ENCODE data around the gene SIRT6.

The SIRT6 gene

DNA sequence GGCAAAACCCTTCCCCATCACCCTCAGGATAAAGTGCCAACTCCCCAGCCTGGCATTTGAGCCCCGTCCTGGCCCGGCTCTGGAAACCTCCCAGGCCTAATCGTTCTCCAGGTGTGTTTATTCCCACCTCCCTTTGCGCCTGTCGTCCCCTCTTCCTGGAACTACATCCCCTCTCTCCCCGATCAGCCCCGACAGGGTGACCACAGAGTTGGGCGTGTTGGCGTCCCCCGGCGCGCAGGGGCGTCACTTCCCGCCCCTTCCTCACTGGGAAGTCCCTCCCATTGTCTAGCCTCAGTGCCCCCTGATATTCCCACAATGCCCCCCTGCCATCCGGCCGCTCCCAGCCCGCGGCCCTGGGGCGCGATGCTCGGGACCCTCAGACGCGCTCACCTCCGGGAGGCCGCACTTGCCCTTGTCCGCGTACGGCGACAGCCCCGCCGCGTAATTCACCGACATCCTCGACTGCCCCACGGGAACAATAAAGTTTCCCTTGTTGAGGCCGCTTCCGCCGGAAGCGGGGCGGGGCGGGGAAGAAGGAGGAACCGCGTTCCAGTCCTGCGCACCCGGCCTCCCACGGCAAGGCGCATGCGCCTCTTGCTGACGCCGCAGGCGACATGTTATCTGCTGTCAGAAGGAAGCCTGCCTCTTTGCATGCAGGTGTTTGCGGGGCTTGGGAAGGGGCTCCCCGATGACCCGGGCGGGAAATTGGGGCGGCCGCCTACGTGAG lies at the start of gene SIRT6, which contains the start of gene ANKRD24 (continued):
- TF ChIP-seq TRIM28 (IDR thresholded peaks at IDR 0.05; ENCODE audit: borderline replicate concordance, low read length) (no peak; the same call in 1 of the 2 replicates), ZFP69B (tag by site-specific recombination; IDR thresholded peaks at IDR 0.05) (peak; percentile 62), ZNF302 (tag by site-specific recombination; IDR thresholded peaks at IDR 0.05; ENCODE audit: low read depth) (no peak), ZNF501 (tag by site-specific recombination; IDR thresholded peaks at IDR 0.05) (peak; percentile 80), ZNF670 (tag by site-specific recombination; IDR thresholded peaks at IDR 0.05; ENCODE audit: low read depth) (no peak), ZNF707 (tag by site-specific recombination; IDR thresholded peaks at IDR 0.05) (no peak), SALL2 (tag by site-specific recombination; IDR thresholded peaks at IDR 0.05; ENCODE audit: borderline replicate concordance) (no peak), IKZF3 (tag by site-specific recombination; IDR thresholded peaks at IDR 0.05) (peak; percentile 49; the same call in 1 of the 2 replicates), ZEB2 (tag by site-specific recombination; IDR thresholded peaks at IDR 0.05) (peak; percentile 98), HOXD13 (CRISPR knock-in tag; IDR thresholded peaks at IDR 0.05; ENCODE audit: borderline replicate concordance) (no peak), ZNF2 (tag by site-specific recombination; IDR thresholded peaks at IDR 0.05) (peak; percentile 96), ZNF654 (tag by site-specific recombination; IDR thresholded peaks at IDR 0.05; ENCODE audit: low read depth) (no peak), ZNF837 (tag by site-specific recombination; IDR thresholded peaks at IDR 0.05) (no peak), ZNF701 (tag by site-specific recombination; IDR thresholded peaks at IDR 0.05) (no peak), SP3 (tag by site-specific recombination; IDR thresholded peaks at IDR 0.05) (peak; percentile 99), ZNF391 (tag by site-specific recombination; IDR thresholded peaks at IDR 0.05; ENCODE audit: borderline replicate concordance, low read depth) (peak; percentile 94; the same call in 1 of the 2 replicates), ZNF184 (tag by site-specific recombination; IDR thresholded peaks at IDR 0.05) (no peak), ZNF404 (tag by site-specific recombination; IDR thresholded peaks at IDR 0.05) (no peak), GLIS2 (tag by site-specific recombination; IDR thresholded peaks at IDR 0.05) (peak; percentile 67; the same call in 1 of the 2 replicates), ZNF274 (IDR thresholded peaks at IDR 0.05; ENCODE audit: low read length) (no peak), ZNF274 (tag by site-specific recombination; IDR thresholded peaks at IDR 0.05; ENCODE audit: borderline replicate concordance) (no peak), KLF7 (tag by site-specific recombination; IDR thresholded peaks at IDR 0.05; ENCODE audit: borderline replicate concordance) (peak; percentile 88; the same call in 1 of the 2 replicates), ZNF561 (tag by site-specific recombination; IDR thresholded peaks at IDR 0.05; ENCODE audit: borderline replicate concordance) (peak; percentile 94), ZNF23 (tag by site-specific recombination; IDR thresholded peaks at IDR 0.05; ENCODE audit: borderline replicate concordance) (no peak), ZNF623 (tag by site-specific recombination; IDR thresholded peaks at IDR 0.05) (no peak; the same call in 1 of the 2 replicates), ZNF114 (tag by site-specific recombination; IDR thresholded peaks at IDR 0.05) (no peak)
- TF ChIP-seq, protein P1, sequence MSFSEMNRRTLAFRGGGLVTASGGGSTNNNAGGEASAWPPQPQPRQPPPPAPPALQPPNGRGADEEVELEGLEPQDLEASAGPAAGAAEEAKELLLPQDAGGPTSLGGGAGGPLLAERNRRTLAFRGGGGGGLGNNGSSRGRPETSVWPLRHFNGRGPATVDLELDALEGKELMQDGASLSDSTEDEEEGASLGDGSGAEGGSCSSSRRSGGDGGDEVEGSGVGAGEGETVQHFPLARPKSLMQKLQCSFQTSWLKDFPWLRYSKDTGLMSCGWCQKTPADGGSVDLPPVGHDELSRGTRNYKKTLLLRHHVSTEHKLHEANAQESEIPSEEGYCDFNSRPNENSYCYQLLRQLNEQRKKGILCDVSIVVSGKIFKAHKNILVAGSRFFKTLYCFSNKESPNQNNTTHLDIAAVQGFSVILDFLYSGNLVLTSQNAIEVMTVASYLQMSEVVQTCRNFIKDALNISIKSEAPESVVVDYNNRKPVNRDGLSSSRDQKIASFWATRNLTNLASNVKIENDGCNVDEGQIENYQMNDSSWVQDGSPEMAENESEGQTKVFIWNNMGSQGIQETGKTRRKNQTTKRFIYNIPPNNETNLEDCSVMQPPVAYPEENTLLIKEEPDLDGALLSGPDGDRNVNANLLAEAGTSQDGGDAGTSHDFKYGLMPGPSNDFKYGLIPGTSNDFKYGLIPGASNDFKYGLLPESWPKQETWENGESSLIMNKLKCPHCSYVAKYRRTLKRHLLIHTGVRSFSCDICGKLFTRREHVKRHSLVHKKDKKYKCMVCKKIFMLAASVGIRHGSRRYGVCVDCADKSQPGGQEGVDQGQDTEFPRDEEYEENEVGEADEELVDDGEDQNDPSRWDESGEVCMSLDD (tag by site-specific recombination; IDR thresholded peaks at IDR 0.05): no peak; the same call in 1 of the 2 replicates
- TF ChIP-seq, protein P2, sequence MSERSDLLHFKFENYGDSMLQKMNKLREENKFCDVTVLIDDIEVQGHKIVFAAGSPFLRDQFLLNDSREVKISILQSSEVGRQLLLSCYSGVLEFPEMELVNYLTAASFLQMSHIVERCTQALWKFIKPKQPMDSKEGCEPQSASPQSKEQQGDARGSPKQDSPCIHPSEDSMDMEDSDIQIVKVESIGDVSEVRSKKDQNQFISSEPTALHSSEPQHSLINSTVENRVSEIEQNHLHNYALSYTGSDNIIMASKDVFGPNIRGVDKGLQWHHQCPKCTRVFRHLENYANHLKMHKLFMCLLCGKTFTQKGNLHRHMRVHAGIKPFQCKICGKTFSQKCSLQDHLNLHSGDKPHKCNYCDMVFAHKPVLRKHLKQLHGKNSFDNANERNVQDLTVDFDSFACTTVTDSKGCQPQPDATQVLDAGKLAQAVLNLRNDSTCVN (tag by site-specific recombination; optimal IDR thresholded peaks at IDR 0.05): peak; percentile 82
- TF ChIP-seq, protein P3, sequence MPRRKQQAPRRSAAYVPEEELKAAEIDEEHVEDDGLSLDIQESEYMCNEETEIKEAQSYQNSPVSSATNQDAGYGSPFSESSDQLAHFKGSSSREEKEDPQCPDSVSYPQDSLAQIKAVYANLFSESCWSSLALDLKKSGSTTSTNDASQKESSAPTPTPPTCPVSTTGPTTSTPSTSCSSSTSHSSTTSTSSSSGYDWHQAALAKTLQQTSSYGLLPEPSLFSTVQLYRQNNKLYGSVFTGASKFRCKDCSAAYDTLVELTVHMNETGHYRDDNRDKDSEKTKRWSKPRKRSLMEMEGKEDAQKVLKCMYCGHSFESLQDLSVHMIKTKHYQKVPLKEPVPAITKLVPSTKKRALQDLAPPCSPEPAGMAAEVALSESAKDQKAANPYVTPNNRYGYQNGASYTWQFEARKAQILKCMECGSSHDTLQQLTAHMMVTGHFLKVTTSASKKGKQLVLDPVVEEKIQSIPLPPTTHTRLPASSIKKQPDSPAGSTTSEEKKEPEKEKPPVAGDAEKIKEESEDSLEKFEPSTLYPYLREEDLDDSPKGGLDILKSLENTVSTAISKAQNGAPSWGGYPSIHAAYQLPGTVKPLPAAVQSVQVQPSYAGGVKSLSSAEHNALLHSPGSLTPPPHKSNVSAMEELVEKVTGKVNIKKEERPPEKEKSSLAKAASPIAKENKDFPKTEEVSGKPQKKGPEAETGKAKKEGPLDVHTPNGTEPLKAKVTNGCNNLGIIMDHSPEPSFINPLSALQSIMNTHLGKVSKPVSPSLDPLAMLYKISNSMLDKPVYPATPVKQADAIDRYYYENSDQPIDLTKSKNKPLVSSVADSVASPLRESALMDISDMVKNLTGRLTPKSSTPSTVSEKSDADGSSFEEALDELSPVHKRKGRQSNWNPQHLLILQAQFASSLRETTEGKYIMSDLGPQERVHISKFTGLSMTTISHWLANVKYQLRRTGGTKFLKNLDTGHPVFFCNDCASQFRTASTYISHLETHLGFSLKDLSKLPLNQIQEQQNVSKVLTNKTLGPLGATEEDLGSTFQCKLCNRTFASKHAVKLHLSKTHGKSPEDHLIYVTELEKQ (tag by site-specific recombination; IDR thresholded peaks at IDR 0.05; ENCODE audit: borderline replicate concordance): peak; percentile 75; the same call in 1 of the 2 replicates
- TF ChIP-seq, protein P4, sequence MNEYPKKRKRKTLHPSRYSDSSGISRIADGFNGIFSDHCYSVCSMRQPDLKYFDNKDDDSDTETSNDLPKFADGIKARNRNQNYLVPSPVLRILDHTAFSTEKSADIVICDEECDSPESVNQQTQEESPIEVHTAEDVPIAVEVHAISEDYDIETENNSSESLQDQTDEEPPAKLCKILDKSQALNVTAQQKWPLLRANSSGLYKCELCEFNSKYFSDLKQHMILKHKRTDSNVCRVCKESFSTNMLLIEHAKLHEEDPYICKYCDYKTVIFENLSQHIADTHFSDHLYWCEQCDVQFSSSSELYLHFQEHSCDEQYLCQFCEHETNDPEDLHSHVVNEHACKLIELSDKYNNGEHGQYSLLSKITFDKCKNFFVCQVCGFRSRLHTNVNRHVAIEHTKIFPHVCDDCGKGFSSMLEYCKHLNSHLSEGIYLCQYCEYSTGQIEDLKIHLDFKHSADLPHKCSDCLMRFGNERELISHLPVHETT (tag by site-specific recombination; IDR thresholded peaks at IDR 0.05): peak; percentile 94
- TF ChIP-seq, protein P5, sequence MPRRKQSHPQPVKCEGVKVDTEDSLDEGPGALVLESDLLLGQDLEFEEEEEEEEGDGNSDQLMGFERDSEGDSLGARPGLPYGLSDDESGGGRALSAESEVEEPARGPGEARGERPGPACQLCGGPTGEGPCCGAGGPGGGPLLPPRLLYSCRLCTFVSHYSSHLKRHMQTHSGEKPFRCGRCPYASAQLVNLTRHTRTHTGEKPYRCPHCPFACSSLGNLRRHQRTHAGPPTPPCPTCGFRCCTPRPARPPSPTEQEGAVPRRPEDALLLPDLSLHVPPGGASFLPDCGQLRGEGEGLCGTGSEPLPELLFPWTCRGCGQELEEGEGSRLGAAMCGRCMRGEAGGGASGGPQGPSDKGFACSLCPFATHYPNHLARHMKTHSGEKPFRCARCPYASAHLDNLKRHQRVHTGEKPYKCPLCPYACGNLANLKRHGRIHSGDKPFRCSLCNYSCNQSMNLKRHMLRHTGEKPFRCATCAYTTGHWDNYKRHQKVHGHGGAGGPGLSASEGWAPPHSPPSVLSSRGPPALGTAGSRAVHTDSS (tag by site-specific recombination; IDR thresholded peaks at IDR 0.05): no peak

Data from HEK293 (cell line).